A673 (cell line): Measurements from ENCODE around the gene EYA3. TPM values are rescaled to one million over a fixed set of nuclear protein-coding genes. Genes with fewer than 3 reads are reported as not detected.

ENCODE experiments used
- BruUV-seq: library from RNA; stranded (reverse); fragments of 400-500 nt; replicated peaks from 2 replicates; lab custom pipeline; 2021; lab: Mats Ljungman, UMichigan
- CTCF ChIA-PET: fragments of 300-600 bp; sonication (Branson Sonifier 250); formaldehyde crosslinking; loops from one replicate; lab custom pipeline; 2022; ENCODE audit warnings: antibody characterized with exemption; lab: Charles Lee
- POLR2A ChIA-PET: fragments of 300-600 bp; sonication (Branson Sonifier 250); formaldehyde crosslinking; loops from one replicate; lab custom pipeline; 2022; ENCODE audit warnings: antibody characterized with exemption; ENCODE audit not compliant: low non-redundant PET; lab: Charles Lee
- DNase-seq: peaks from one replicate; pipeline ENCODE4 v3.0.0-alpha.2; 2015; ENCODE audit warnings: low spot score
- H3K27ac ChIP-seq: fragments of 200-600 bp; sonication (generic); 2 replicates; pipeline ENCODE4 v1.5.1; 2016; ENCODE audit warnings: mixed run types, low read depth, mild to moderate bottlenecking, mixed read lengths, antibody characterized with exemption, low read length; ENCODE audit not compliant: poor library complexity, severe bottlenecking
- H3K27me3 ChIP-seq: fragments of 200-600 bp; sonication (generic); replicated peaks from 2 replicates; pipeline ENCODE4 v1.6.1; 2017; ENCODE audit warnings: mixed run types, low read depth, mild to moderate bottlenecking, mixed read lengths, antibody characterized with exemption, low read length; ENCODE audit not compliant: insufficient read depth, poor library complexity
- H3K36me3 ChIP-seq: fragments of 200-600 bp; sonication (generic); 2 replicates; pipeline ENCODE4 v1.6.1; 2016; ENCODE audit warnings: mixed run types, mild to moderate bottlenecking, mixed read lengths, antibody characterized with exemption, low read length; ENCODE audit not compliant: insufficient read depth, poor library complexity, severe bottlenecking
- H3K4me1 ChIP-seq: fragments of 200-600 bp; sonication (generic); 2 replicates; pipeline ENCODE4 v1.6.1; 2017; ENCODE audit warnings: mixed run types, mild to moderate bottlenecking, mixed read lengths, antibody characterized with exemption, low read length; ENCODE audit not compliant: insufficient read depth, poor library complexity, severe bottlenecking
- H3K4me3 ChIP-seq: fragments of 200-600 bp; sonication (generic); 2 replicates; pipeline ENCODE4 v1.5.1; 2016; ENCODE audit warnings: low read depth, mixed run types, mild to moderate bottlenecking, mixed read lengths, low read length; ENCODE audit not compliant: poor library complexity, severe bottlenecking
- H3K9me3 ChIP-seq: fragments of 200-600 bp; sonication (generic); 2 replicates; pipeline ENCODE4 v1.6.1; 2016; ENCODE audit warnings: mixed run types, low read depth, mild to moderate bottlenecking, mixed read lengths, antibody characterized with exemption, low read length; ENCODE audit not compliant: poor library complexity, severe bottlenecking
- CTCF ChIP-seq: fragments of 300-800, 200-600 bp; sonication (generic); conservative IDR thresholded peaks from 2 replicates; pipeline ENCODE4 v1.5.1; 2017; ENCODE audit warnings: low read depth, mild to moderate bottlenecking, antibody characterized with exemption, low read length, moderate library complexity, mixed read lengths
- EZH2 ChIP-seq: fragments of 200-600 bp; sonication (generic); IDR thresholded peaks from 2 replicates; pipeline ENCODE4 v1.6.1; 2017; ENCODE audit warnings: borderline replicate concordance, low read depth, mild to moderate bottlenecking, mixed read lengths, antibody characterized with exemption, low read length; ENCODE audit not compliant: poor library complexity, severe bottlenecking
- intact Hi-C: fragments of 100-400 bp; cut with micrococcal nuclease; formaldehyde crosslinking; loops from one replicate; pipeline ENCODE4 v1.10.0; 2022; ENCODE audit not compliant: unreplicated experiment
- total RNA-seq: library from RNA; stranded (reverse); gene quantifications from 2 replicates; pipeline ENCODE4 v1.2.3, GENCODE V29; 2021

Gene EYA3
- total RNA-seq, 1 experiment from 2014 or later: 33.4 TPM

- POLR2A ChIA-PET: no interaction called here
- intact Hi-C loops: no loop called here
- no TSS peak for BruUV-seq
Observed at GRCh38 chr1:28123461-28123961, 35.1 kb upstream of the EYA3 start.

GRCh38 chr1:28122183-28122582 lies 33.8 kb upstream of the EYA3 start:
- Histone ChIP-seq H3K36me3 (no peaks in the 10 kb centered on the region), H3K27me3 (peaks cover 3% of the 10 kb centered on the region), H3K4me3 (no peak overlapping the region), H3K9me3 (no peaks in the 10 kb centered on the region), H3K4me1 (no peaks in the 10 kb centered on the region), H3K27ac (no peak overlapping the region)
- ChIA-PET CTCF (no interaction called here), POLR2A (no interaction called here)
- intact Hi-C loops: no loop called here
- BruUV-seq: no TSS peak
- no peak for DNase-seq
- TF ChIP-seq EZH2 (no peak), CTCF (no peak)

More at GRCh38 chr1:28123461-28123961, 35.1 kb upstream of the EYA3 start:
- H3K4me1 ChIP-seq: no peaks in the 10 kb centered on the region
- peaks cover 10% of the 10 kb centered on the region for H3K27me3 ChIP-seq
- CTCF ChIA-PET: no interaction called here
- no peak for TF ChIP-seq EZH2
- no peak for TF ChIP-seq CTCF
- H3K4me3 ChIP-seq: no peak overlapping the region
- DNase-seq: no peak
- H3K36me3 ChIP-seq: no peaks in the 10 kb centered on the region
- no peak overlapping the region for H3K27ac ChIP-seq
- H3K9me3 ChIP-seq: no peaks in the 10 kb centered on the region

GRCh38 chr1:28119556-28119955 lies 31.1 kb upstream of the EYA3 start:
- no TSS peak for BruUV-seq
- Histone ChIP-seq H3K9me3 (no peaks in the 10 kb centered on the region), H3K4me1 (no peaks in the 10 kb centered on the region), H3K36me3 (no peaks in the 10 kb centered on the region), H3K27me3 (no peaks in the 10 kb centered on the region), H3K4me3 (no peak overlapping the region), H3K27ac (no peak overlapping the region)
- no peak for DNase-seq
- intact Hi-C loops: no loop called here
- POLR2A ChIA-PET: interaction anchor here (0.6 kb wide), 1 partner anchor 823 kb away, joined by 3 read pairs; no protein-coding TSS in a partner anchor
- no peak for TF ChIP-seq CTCF
- TF ChIP-seq EZH2: no peak
- CTCF ChIA-PET: no interaction called here
